PC-3 (cell line): Measurements from ENCODE around the gene GPAM.

Experiments
- CTCF ChIP-seq: fragments of 300-600 bp; sonication (generic); conservative IDR thresholded peaks from 2 replicates; pipeline ENCODE4 v1.5.1; 2017; ENCODE audit warnings: antibody characterized with exemption, low read depth, mild to moderate bottlenecking, low read length
- EZH2 ChIP-seq: fragments of 300-600 bp; sonication (generic); IDR thresholded peaks from one replicate; pipeline ENCODE4 v1.6.1; 2017; ENCODE audit warnings: antibody characterized with exemption, mild to moderate bottlenecking, low read length; ENCODE audit not compliant: unreplicated experiment
- EZH2phosphoT487 ChIP-seq: fragments of 300-600 bp; sonication (generic); IDR thresholded peaks from 2 replicates; pipeline ENCODE4 v1.6.1; 2018; ENCODE audit warnings: mild to moderate bottlenecking, antibody characterized with exemption, low read length, borderline replicate concordance

GRCh38 chr10:112151524-112152039 is 32.0 kb downstream of the GPAM start:
- TF ChIP-seq CTCF (no peak), EZH2 (no peak), EZH2phosphoT487 (no peak)
